Choroid plexus epithelial cell (primary cell): ENCODE measurements around the gene ATP5F1A.
A peak's percentile ranks its signal among the peaks of the same experiment; 100 is the strongest.
"Not testable (repeated sequence)": the region's sequence is repeated elsewhere in the genome, so short reads cannot be mapped to it uniquely, and the experiment has no call there.

Experiments used
- DNase-seq: peaks from one replicate; pipeline ENCODE4 v3.0.0-alpha.2; 2010; ENCODE audit warnings: low read depth
- H3K4me3 ChIP-seq: 2 replicates; pipeline ENCODE4 v1.5.1; 2011; ENCODE audit warnings: low read depth, mild to moderate bottlenecking, control low read depth, low read length, moderate library complexity
- CTCF ChIP-seq: conservative IDR thresholded peaks from 2 replicates; pipeline ENCODE4 v1.5.1; 2011; ENCODE audit warnings: low read depth, mild to moderate bottlenecking, control low read depth, inconsistent platforms, low read length, moderate library complexity

Gene ATP5F1A

GRCh38 chr18:46054956-46055837 lies 42.9 kb downstream of the ATP5F1A start:
- no peak overlapping the region for H3K4me3 ChIP-seq
- no peak for DNase-seq
- TF ChIP-seq CTCF: no peak

GRCh38 chr18:46053368-46054095 lies 44.6 kb downstream of the ATP5F1A start:
- TF ChIP-seq CTCF: no peak
- H3K4me3 ChIP-seq: no peak overlapping the region
- DNase-seq: no peak

- H3K4me3 ChIP-seq: no peak overlapping the region
- TF ChIP-seq CTCF: no peak
- peak; percentile 97 for DNase-seq
Observed at GRCh38 chr18:46051731-46052461, 46.2 kb downstream of the ATP5F1A start.

DNA sequence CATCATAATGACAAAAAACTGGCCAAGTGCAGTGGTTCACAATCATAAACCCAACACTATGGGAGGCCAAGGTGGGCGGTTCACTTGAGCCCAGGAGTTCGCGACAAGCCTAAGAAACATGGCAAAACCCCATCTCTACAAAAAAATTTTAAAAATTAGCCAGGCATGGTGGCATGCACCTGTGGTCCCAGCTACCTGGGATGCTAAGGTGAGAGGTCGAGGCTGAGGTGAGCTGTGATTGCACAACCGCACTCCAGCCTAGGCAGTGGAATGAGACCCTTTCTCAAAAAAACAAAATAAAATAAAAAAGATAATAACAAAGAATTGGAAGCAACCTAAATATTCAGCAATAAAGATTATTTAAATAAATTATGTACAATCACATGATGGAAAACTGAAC lies 47.8 kb downstream of the ATP5F1A start:
- no peak for DNase-seq
- H3K4me3 ChIP-seq: no peak overlapping the region
- no peak for TF ChIP-seq CTCF

- no peak for DNase-seq
- H3K4me3 ChIP-seq: no peak overlapping the region
- TF ChIP-seq CTCF: no peak
Observed at GRCh38 chr18:46048641-46049040, 49.5 kb downstream of the ATP5F1A start.

DNA sequence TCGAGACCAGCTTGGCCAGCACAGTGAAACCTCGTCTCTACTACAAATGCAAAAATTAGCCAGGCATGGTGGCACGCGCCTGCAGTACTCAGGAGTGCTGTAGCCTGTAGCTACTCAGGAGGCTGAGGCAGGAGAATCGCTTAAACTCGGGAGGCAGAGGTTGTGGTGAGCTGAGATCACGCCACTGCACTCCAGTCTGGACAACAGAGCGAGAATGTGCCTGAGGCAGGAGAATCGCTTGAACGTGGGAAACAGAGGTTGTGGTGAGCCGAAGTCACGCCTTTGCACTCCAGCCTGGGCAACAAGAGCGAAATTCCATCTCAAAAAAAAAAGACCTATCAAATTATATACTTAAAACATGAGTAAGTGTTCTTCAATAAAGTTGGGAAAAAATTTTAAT lies 50.7 kb downstream of the ATP5F1A start:
- H3K4me3 ChIP-seq, DNase-seq: not testable (repeated sequence)

DNA sequence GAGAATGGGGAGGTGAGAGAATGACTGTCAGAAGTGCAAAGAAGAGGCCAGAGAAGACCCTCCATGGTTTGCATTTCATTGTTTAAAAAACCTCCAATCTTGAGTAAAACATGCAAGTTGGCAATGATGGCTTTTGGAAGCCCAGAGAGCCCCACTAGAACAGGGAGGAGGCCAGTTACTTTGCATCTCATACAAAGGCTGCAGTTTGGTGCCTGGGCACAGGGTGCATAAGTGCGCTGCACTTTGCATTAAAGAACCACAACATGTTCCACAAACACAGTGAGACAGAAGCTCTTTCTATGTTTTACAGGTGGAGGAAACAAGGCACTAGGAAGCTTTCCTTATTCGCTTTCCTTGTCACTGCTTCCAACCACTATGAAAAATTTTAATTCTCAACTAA lies 51.4 kb downstream of the ATP5F1A start:
- no peak for TF ChIP-seq CTCF
- no peak overlapping the region for H3K4me3 ChIP-seq
- DNase-seq: no peak
